ENCODE results near the gene FKBP5. TPM values are rescaled to one million over a fixed set of nuclear protein-coding genes. Genes with fewer than 3 reads are reported as not detected.
"Not testable (repeated sequence)": the region's sequence is repeated elsewhere in the genome, so short reads cannot be mapped to it uniquely, and the experiment has no call there.

FKBP5 gene
- total and polyA plus RNA-seq, 5 donors, result 75.0 to 155 (median 110) TPM

GRCh38 chr6:35583893-35584688 is 104.6 kb downstream of the FKBP5 start:
- peaks cover 7% of the 10 kb centered on the region for H3K4me1 ChIP-seq (ENCODE audit: control insufficient read depth, insufficient read depth, low read length)
- intact Hi-C loops (cut with DNase I), result loop anchor here (2.0 to 10.0 kb wide), 6 partner anchors 39 to 155 kb away; partner anchors contain the start of genes ARMC12 (in 3 of the 4) and FKBP5 (in 1 of the 4)
- peak overlapping the region; percentile 66 for H3K27ac ChIP-seq (ENCODE audit: low read length)
- peak; percentile 53 to 79 (median 65) for DNase-seq
- ATAC-seq, result peak; percentile 64 to 65
- WGBS, result 26% methylated on average over 6 of the region's 6 CpGs
- no peaks in the 10 kb centered on the region for H3K9me3 ChIP-seq (ENCODE audit: control insufficient read depth, low read length)
- no peak overlapping the region for H3K4me3 ChIP-seq (ENCODE audit: low read length)
- no peaks in the 10 kb centered on the region for H3K27me3 ChIP-seq (ENCODE audit: control insufficient read depth, insufficient read depth)

- Histone ChIP-seq H3K27ac (ENCODE audit: low read length) (no peak overlapping the region), H3K4me3 (ENCODE audit: low read length) (no peak overlapping the region), H3K27me3 (ENCODE audit: control insufficient read depth, insufficient read depth) (no peaks in the 10 kb centered on the region), H3K4me1 (ENCODE audit: control insufficient read depth, insufficient read depth, low read length) (peaks cover 6% of the 10 kb centered on the region), H3K9me3 (ENCODE audit: control insufficient read depth, low read length) (no peaks in the 10 kb centered on the region)
- WGBS, result 71% methylated on average over 2 of the region's 2 CpGs
- ATAC-seq, result no peak
- intact Hi-C loops (cut with DNase I), result loop anchor here in 3 of 4 donors (2.0 to 10.0 kb wide), 5 partner anchors 52 to 156 kb away; partner anchors contain the start of genes ARMC12 (in 2 of the 3) and FKBP5 (in 1 of the 3)
- no peak for DNase-seq
Observed at GRCh38 chr6:35582315-35582714, 106.4 kb downstream of the FKBP5 start.

- 78% methylated on average over 6 of the region's 6 CpGs for WGBS
- DNase-seq, result no peak
- intact Hi-C loops (cut with DNase I), result loop anchor here in 3 of 4 donors (2.0 to 10.0 kb wide), 5 partner anchors 53 to 157 kb away; partner anchors contain the start of genes ARMC12 (in 2 of the 3) and FKBP5 (in 1 of the 3)
- no peaks in the 10 kb centered on the region for H3K9me3 ChIP-seq (ENCODE audit: control insufficient read depth, low read length)
- ATAC-seq, result no peak
- peaks cover 5% of the 10 kb centered on the region for H3K4me1 ChIP-seq (ENCODE audit: control insufficient read depth, insufficient read depth, low read length)
- peak overlapping the region; percentile 39 for H3K27ac ChIP-seq (ENCODE audit: low read length)
- H3K27me3 ChIP-seq (ENCODE audit: control insufficient read depth, insufficient read depth), result no peaks in the 10 kb centered on the region
- H3K4me3 ChIP-seq (ENCODE audit: low read length), result no peak overlapping the region
Observed at GRCh38 chr6:35581633-35582032, 107.1 kb downstream of the FKBP5 start.

GRCh38 chr6:35580836-35581235 is 107.9 kb downstream of the FKBP5 start:
- peaks cover 5% of the 10 kb centered on the region for H3K4me1 ChIP-seq (ENCODE audit: control insufficient read depth, insufficient read depth, low read length)
- intact Hi-C loops (cut with DNase I), result loop anchor here in 3 of 4 donors (5.0 to 10.0 kb wide), 3 partner anchors 54 to 156 kb away; partner anchors contain the start of genes ARMC12 (in 1 of the 3) and FKBP5 (in 1 of the 3)

GRCh38 chr6:35576682-35577081 is 112.0 kb downstream of the FKBP5 start:
- H3K4me1 ChIP-seq (ENCODE audit: control insufficient read depth, insufficient read depth, low read length), result peaks cover 3% of the 10 kb centered on the region
- H3K27me3 ChIP-seq (ENCODE audit: control insufficient read depth, insufficient read depth), result no peaks in the 10 kb centered on the region
- ATAC-seq, result no peak
- H3K4me3 ChIP-seq (ENCODE audit: low read length), result no peak overlapping the region
- no peak overlapping the region for H3K27ac ChIP-seq (ENCODE audit: low read length)
- no peaks in the 10 kb centered on the region for H3K9me3 ChIP-seq (ENCODE audit: control insufficient read depth, low read length)
- 86% methylated on average over 9 of the region's 9 CpGs for WGBS
- intact Hi-C loops (cut with DNase I), result no loop called here
- DNase-seq, result no peak

More at GRCh38 chr6:35580836-35581235, 107.9 kb downstream of the FKBP5 start:
- Histone ChIP-seq H3K27ac (ENCODE audit: low read length) (no peak overlapping the region), H3K27me3 (ENCODE audit: control insufficient read depth, insufficient read depth) (no peaks in the 10 kb centered on the region), H3K9me3 (ENCODE audit: control insufficient read depth, low read length) (no peaks in the 10 kb centered on the region), H3K4me3 (ENCODE audit: low read length) (no peak overlapping the region)
- ATAC-seq (no peak), DNase-seq (no peak)

GRCh38 chr6:35573495-35574110 is 115.1 kb downstream of the FKBP5 start:
- ATAC-seq, result no peak
- Histone ChIP-seq H3K4me3 (ENCODE audit: low read length) (no peak overlapping the region), H3K27ac (ENCODE audit: low read length) (no peak overlapping the region), H3K27me3 (ENCODE audit: control insufficient read depth, insufficient read depth) (no peaks in the 10 kb centered on the region), H3K4me1 (ENCODE audit: control insufficient read depth, insufficient read depth, low read length) (peaks cover 2% of the 10 kb centered on the region), H3K9me3 (ENCODE audit: control insufficient read depth, low read length) (no peaks in the 10 kb centered on the region)
- WGBS, result 77% methylated on average over 3 of the region's 3 CpGs
- DNase-seq, result no peak
- intact Hi-C loops (cut with DNase I), result no loop called here

GRCh38 chr6:35570885-35571330 is 117.8 kb downstream of the FKBP5 start:
- DNase-seq; H3K27me3 ChIP-seq (ENCODE audit: control insufficient read depth, insufficient read depth); H3K4me3 ChIP-seq (ENCODE audit: low read length); H3K9me3 ChIP-seq (ENCODE audit: control insufficient read depth, low read length); H3K4me1 ChIP-seq (ENCODE audit: control insufficient read depth, insufficient read depth, low read length); intact Hi-C loops (cut with DNase I); H3K27ac ChIP-seq (ENCODE audit: low read length): not testable (repeated sequence)
- peak; percentile 2 to 20 for ATAC-seq
- 67% methylated on average over 2 of the region's 2 CpGs for WGBS

- Histone ChIP-seq H3K4me1 (ENCODE audit: control insufficient read depth, insufficient read depth, low read length) (no peaks in the 10 kb centered on the region), H3K27me3 (ENCODE audit: control insufficient read depth, insufficient read depth) (no peaks in the 10 kb centered on the region), H3K9me3 (ENCODE audit: control insufficient read depth, low read length) (no peaks in the 10 kb centered on the region), H3K4me3 (ENCODE audit: low read length) (no peak overlapping the region), H3K27ac (ENCODE audit: low read length) (no peak overlapping the region)
- DNase-seq (peak; percentile 53 to 89 (median 68)), ATAC-seq (peak; percentile 75 to 78)
- intact Hi-C loops (cut with DNase I), result no loop called here
- 75% methylated on average over 5 of the region's 5 CpGs for WGBS
Observed at GRCh38 chr6:35569011-35569461, 119.7 kb downstream of the FKBP5 start.

- WGBS, result 77% methylated on average over 8 of the region's 8 CpGs
- Histone ChIP-seq H3K4me1 (ENCODE audit: control insufficient read depth, insufficient read depth, low read length) (no peaks in the 10 kb centered on the region), H3K27ac (ENCODE audit: low read length) (no peak overlapping the region), H3K27me3 (ENCODE audit: control insufficient read depth, insufficient read depth) (no peaks in the 10 kb centered on the region), H3K9me3 (ENCODE audit: control insufficient read depth, low read length) (no peaks in the 10 kb centered on the region), H3K4me3 (ENCODE audit: low read length) (no peak overlapping the region)
- intact Hi-C loops (cut with DNase I), result no loop called here
- ATAC-seq (no peak), DNase-seq (no peak)
Observed at GRCh38 chr6:35566794-35567193, 121.9 kb downstream of the FKBP5 start.

- Histone ChIP-seq H3K9me3 (ENCODE audit: control insufficient read depth, low read length) (no peaks in the 10 kb centered on the region), H3K4me3 (ENCODE audit: low read length) (no peak overlapping the region), H3K27me3 (ENCODE audit: control insufficient read depth, insufficient read depth) (no peaks in the 10 kb centered on the region), H3K4me1 (ENCODE audit: control insufficient read depth, insufficient read depth, low read length) (no peaks in the 10 kb centered on the region), H3K27ac (ENCODE audit: low read length) (no peak overlapping the region)
- ATAC-seq (no peak), DNase-seq (no peak)
- intact Hi-C loops (cut with DNase I), result no loop called here
Observed at GRCh38 chr6:35564733-35565132, 124.0 kb downstream of the FKBP5 start.

- 40% methylated on average over 11 of the region's 11 CpGs for whole genome bisulfite sequencing
- no peaks in the 10 kb centered on the region for H3K4me1 ChIP-seq (ENCODE audit: control insufficient read depth, insufficient read depth, low read length)
- peak in 1 of 2 donors; percentile 53 for ATAC-seq
- H3K27me3 ChIP-seq (ENCODE audit: control insufficient read depth, insufficient read depth), result no peaks in the 10 kb centered on the region
- no peak overlapping the region for H3K27ac ChIP-seq (ENCODE audit: low read length)
- intact Hi-C loops (cut with DNase I), result no loop called here
- no peak overlapping the region for H3K4me3 ChIP-seq (ENCODE audit: low read length)
- H3K9me3 ChIP-seq (ENCODE audit: control insufficient read depth, low read length), result no peaks in the 10 kb centered on the region
- peak in 2 of 3 donors; percentile 53 to 63 for DNase-seq
Observed at GRCh38 chr6:35562060-35562459, 126.7 kb downstream of the FKBP5 start.
